GM12874 (cell line): Measurements from ENCODE around the gene C12orf50.

Experiments
- CTCF ChIP-seq: IDR thresholded peaks from 2 replicates; pipeline ENCODE4 v1.5.1; 2011; ENCODE audit warnings: low read depth, mild to moderate bottlenecking, control low read depth, low read length, moderate library complexity; ENCODE audit not compliant: insufficient read depth

C12orf50 gene

GRCh38 chr12:88029093-88029665 lies at the start of gene C12orf50:
TSS of gene C12orf50 (minus strand) at chr12:88029401. CDS start at chr12:88026962, 2,439 bp downstream.
- TF ChIP-seq CTCF: no peak

- TF ChIP-seq CTCF: no peak
Measured at GRCh38 chr12:88067301-88067700, 38.1 kb upstream of the C12orf50 start.

- no peak for TF ChIP-seq CTCF
Measured at GRCh38 chr12:88063375-88063774, 34.2 kb upstream of the C12orf50 start.

- no peak for TF ChIP-seq CTCF
Measured at GRCh38 chr12:88062474-88062873, 33.3 kb upstream of the C12orf50 start.

- TF ChIP-seq CTCF: no peak
Measured at GRCh38 chr12:88058719-88059077, 29.5 kb upstream of the C12orf50 start.

GRCh38 chr12:88057994-88058718 lies 29.0 kb upstream of the C12orf50 start:
- TF ChIP-seq CTCF: no peak

- TF ChIP-seq CTCF: no peak
Measured at GRCh38 chr12:88056571-88056970, 27.4 kb upstream of the C12orf50 start.
